HepG2 (cell line): Measurements from ENCODE around the gene SEL1L2. TPM values are rescaled to one million over a fixed set of nuclear protein-coding genes. Genes with fewer than 3 reads are reported as not detected.

Source experiments
- CTCF ChIP-seq: sonication (generic); formaldehyde crosslinking; IDR thresholded peaks from 2 replicates; pipeline ENCODE4 v1.5.0; 2020; ENCODE audit warnings: mild to moderate bottlenecking, missing genetic modification reagents, moderate library complexity
- GATAD2A ChIP-seq: IDR thresholded peaks from 2 replicates; pipeline ENCODE4 v1.6.1; 2016
- KLF6 ChIP-seq: IDR thresholded peaks from 2 replicates; pipeline ENCODE4 v1.8.0; 2016; ENCODE audit warnings: missing biosample characterization, missing genetic modification reagents
- LCORL ChIP-seq, 2 experiments: fragments of 450-650 bp in 1 of 2; sonication (generic) in 1 of 2; formaldehyde crosslinking in 1 of 2; IDR thresholded peaks; 2 replicates each; pipeline versions ENCODE4 v1.5.0 to v1.6.1; 2017 to 2020; ENCODE audit warnings: antibody characterized with exemption in 1 of 2, missing genetic modification reagents in 1 of 2
- MAFG ChIP-seq: sonication (generic); formaldehyde crosslinking; IDR thresholded peaks from 2 replicates; pipeline ENCODE4 v1.5.1; 2020; ENCODE audit warnings: mild to moderate bottlenecking, missing genetic modification reagents
- NFKBIZ ChIP-seq: IDR thresholded peaks from 2 replicates; pipeline ENCODE4 v1.6.1; 2018; ENCODE audit warnings: missing genetic modification reagents, missing compliant biosample characterization
- NR2F1 ChIP-seq, 2 experiments: fragments of 450-650 bp in 1 of 2; formaldehyde crosslinking in 1 of 2; IDR thresholded peaks; 2 replicates each; pipeline versions ENCODE4 v1.5.0 to v1.6.1; 2016 to 2020; ENCODE audit warnings: mild to moderate bottlenecking in 1 of 2, missing compliant biosample characterization in 1 of 2, missing genetic modification reagents in 1 of 2, moderate library complexity in 1 of 2
- ONECUT2 ChIP-seq: sonication (generic); formaldehyde crosslinking; IDR thresholded peaks from 2 replicates; pipeline ENCODE4 v1.4.0; 2020; ENCODE audit warnings: missing genetic modification reagents
- PTBP1 ChIP-seq: fragments of 200-400 bp; formaldehyde crosslinking; IDR thresholded peaks from 2 replicates; pipeline ENCODE4 v1.6.1; 2018; ENCODE audit warnings: low read length, low read depth; ENCODE audit not compliant: poor library complexity, severe bottlenecking
- RAD21 ChIP-seq: fragments of 450-650 bp; formaldehyde crosslinking; IDR thresholded peaks from 2 replicates; pipeline ENCODE4 v1.5.0; 2020; ENCODE audit warnings: mild to moderate bottlenecking
- RXRA ChIP-seq: sonication (generic); formaldehyde crosslinking; IDR thresholded peaks from 2 replicates; pipeline ENCODE4 v1.5.1; 2020; ENCODE audit warnings: missing genetic modification reagents
- SMAD1 ChIP-seq: sonication (generic); formaldehyde crosslinking; IDR thresholded peaks from 2 replicates; pipeline ENCODE4 v1.4.0; 2020; ENCODE audit warnings: missing genetic modification reagents, low read depth, mild to moderate bottlenecking, borderline replicate concordance
- STAG1 ChIP-seq: sonication (generic); formaldehyde crosslinking; IDR thresholded peaks from 2 replicates; pipeline ENCODE4 v1.4.0; 2020; ENCODE audit warnings: missing genetic modification reagents
- ZMYM3 ChIP-seq: sonication (generic); formaldehyde crosslinking; IDR thresholded peaks from 2 replicates; pipeline ENCODE4 v1.5.1; 2020; ENCODE audit warnings: mild to moderate bottlenecking, missing genetic modification reagents
- ZNF33A ChIP-seq: sonication (generic); formaldehyde crosslinking; IDR thresholded peaks from 2 replicates; pipeline ENCODE4 v1.5.1; 2020; ENCODE audit warnings: missing genetic modification reagents, mild to moderate bottlenecking, moderate library complexity, borderline replicate concordance
- ZNF343 ChIP-seq: sonication (generic); formaldehyde crosslinking; IDR thresholded peaks from 2 replicates; pipeline ENCODE4 v1.4.0; 2020; ENCODE audit warnings: mild to moderate bottlenecking, missing genetic modification reagents
- ZNF501 ChIP-seq: sonication (generic); formaldehyde crosslinking; IDR thresholded peaks from 2 replicates; pipeline ENCODE4 v1.5.1; 2020; ENCODE audit warnings: mild to moderate bottlenecking, moderate library complexity, missing genetic modification reagents
- ZNF687 ChIP-seq: sonication (generic); formaldehyde crosslinking; IDR thresholded peaks from 2 replicates; pipeline ENCODE4 v1.5.1; 2020; ENCODE audit warnings: mild to moderate bottlenecking, missing genetic modification reagents, moderate library complexity
- polyA plus RNA-seq, 8 experiments: library from polyadenylated mRNA; depleted of rRNA in 3 of 8; stranded (reverse) in 7 of 8; unstranded in 1 of 8; fragments of >200 nt; fragmentation: Illumina TruSeq in 4 of 8; extraction: Trizol in 4 of 8; gene quantifications; 2 replicates each; pipeline versions ENCODE4 v1.2.1 to v1.2.3, GENCODE V29; 2011 to 2016; ENCODE audit warnings: low read depth in 4 of 8, missing spikeins in 1 of 8, mixed read lengths in 1 of 8; ENCODE audit not compliant: insufficient read depth in 1 of 8
- total RNA-seq, 5 experiments: library from RNA; depleted of rRNA; stranded (reverse); fragments of >200 nt; fragmentation: Illumina TruSeq; extraction: Trizol; gene quantifications; 2 replicates each; pipeline ENCODE4 v1.2.3, GENCODE V29; 2016; ENCODE audit warnings: low read depth in 1 of 5
- TF ChIP-seq, protein P1 (sequence below): sonication (generic); formaldehyde crosslinking; IDR thresholded peaks from 2 replicates; pipeline ENCODE4 v1.4.0; 2020; ENCODE audit warnings: mild to moderate bottlenecking, missing genetic modification reagents

Gene SEL1L2
- total and polyA plus RNA-seq, 2 of the 13 experiments (the other 11 are each of a cell fraction or from before 2014, with no cell fraction given), result not detected

DNA sequence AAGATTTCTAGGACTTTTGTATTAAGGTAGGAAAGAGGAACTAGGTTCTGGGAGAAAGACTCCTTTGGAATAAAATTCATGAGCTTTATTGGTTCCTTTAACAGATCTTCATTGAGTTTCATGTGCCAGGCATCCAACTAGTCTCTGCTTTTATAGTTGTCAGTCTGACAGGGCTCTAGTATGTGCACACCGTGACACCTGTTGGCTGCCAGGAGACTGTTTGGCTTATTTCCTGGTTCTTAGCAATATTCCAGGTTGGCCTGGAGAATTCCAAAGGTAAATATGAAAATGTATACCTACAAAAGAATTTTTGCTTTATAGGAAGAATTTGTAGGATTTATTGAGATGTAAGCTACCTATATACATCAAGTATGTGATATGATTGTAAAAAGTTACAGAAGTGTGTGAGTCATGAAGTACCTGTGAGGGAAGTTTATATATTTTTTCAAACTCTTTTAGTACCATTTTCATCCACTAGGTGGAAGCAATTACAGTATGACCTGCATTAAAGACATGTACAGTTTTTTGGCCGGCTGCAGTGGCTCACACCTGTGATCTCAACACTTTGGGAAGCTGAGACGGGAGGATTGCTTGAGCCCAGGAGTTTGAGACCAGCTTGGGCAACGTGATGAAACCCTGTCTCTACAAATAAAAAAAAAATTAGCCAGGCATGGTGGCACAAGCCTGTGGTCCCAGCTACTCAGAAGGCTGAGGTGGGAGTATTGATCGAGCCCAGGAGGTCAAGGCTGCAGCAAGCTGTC, 170.3 kb downstream of the SEL1L2 start (continued):
- TF ChIP-seq ZNF501 (CRISPR knock-in tag) (0 out of 2 replicates have a peak, but pooled peaks have one; percentile 12), PTBP1 (no peak), RXRA (CRISPR knock-in tag) (no peak), RAD21 (CRISPR knock-in tag) (peak; percentile 35; the same call in 1 of the 2 replicates), GATAD2A (CRISPR knock-in tag) (0 out of 2 replicates have a peak, but pooled peaks have one; percentile 18), CTCF (peak; percentile 71), ZNF33A (CRISPR knock-in tag) (peak; percentile 88; the same call in 1 of the 2 replicates), NR2F1 (CRISPR knock-in tag; IDR thresholded peaks at IDR 0.05) (0 out of 4 replicates have a peak, but pooled peaks of 1 of the 2 experiments have one; percentile 34), SMAD1 (CRISPR knock-in tag) (no peak), ONECUT2 (peak; percentile 47; the same call in 1 of the 2 replicates), ZNF687 (no peak), NFKBIZ (CRISPR knock-in tag) (no peak), ZMYM3 (CRISPR knock-in tag) (no peak), ZNF343 (CRISPR knock-in tag) (no peak), KLF6 (CRISPR knock-in tag) (no peak), LCORL (IDR thresholded peaks at IDR 0.05) (no peak), LCORL (CRISPR knock-in tag; IDR thresholded peaks at IDR 0.05) (0 out of 2 replicates have a peak, but pooled peaks have one; percentile 38), MAFG (no peak), STAG1 (CRISPR knock-in tag) (peak; percentile 42)
- TF ChIP-seq, protein P1, sequence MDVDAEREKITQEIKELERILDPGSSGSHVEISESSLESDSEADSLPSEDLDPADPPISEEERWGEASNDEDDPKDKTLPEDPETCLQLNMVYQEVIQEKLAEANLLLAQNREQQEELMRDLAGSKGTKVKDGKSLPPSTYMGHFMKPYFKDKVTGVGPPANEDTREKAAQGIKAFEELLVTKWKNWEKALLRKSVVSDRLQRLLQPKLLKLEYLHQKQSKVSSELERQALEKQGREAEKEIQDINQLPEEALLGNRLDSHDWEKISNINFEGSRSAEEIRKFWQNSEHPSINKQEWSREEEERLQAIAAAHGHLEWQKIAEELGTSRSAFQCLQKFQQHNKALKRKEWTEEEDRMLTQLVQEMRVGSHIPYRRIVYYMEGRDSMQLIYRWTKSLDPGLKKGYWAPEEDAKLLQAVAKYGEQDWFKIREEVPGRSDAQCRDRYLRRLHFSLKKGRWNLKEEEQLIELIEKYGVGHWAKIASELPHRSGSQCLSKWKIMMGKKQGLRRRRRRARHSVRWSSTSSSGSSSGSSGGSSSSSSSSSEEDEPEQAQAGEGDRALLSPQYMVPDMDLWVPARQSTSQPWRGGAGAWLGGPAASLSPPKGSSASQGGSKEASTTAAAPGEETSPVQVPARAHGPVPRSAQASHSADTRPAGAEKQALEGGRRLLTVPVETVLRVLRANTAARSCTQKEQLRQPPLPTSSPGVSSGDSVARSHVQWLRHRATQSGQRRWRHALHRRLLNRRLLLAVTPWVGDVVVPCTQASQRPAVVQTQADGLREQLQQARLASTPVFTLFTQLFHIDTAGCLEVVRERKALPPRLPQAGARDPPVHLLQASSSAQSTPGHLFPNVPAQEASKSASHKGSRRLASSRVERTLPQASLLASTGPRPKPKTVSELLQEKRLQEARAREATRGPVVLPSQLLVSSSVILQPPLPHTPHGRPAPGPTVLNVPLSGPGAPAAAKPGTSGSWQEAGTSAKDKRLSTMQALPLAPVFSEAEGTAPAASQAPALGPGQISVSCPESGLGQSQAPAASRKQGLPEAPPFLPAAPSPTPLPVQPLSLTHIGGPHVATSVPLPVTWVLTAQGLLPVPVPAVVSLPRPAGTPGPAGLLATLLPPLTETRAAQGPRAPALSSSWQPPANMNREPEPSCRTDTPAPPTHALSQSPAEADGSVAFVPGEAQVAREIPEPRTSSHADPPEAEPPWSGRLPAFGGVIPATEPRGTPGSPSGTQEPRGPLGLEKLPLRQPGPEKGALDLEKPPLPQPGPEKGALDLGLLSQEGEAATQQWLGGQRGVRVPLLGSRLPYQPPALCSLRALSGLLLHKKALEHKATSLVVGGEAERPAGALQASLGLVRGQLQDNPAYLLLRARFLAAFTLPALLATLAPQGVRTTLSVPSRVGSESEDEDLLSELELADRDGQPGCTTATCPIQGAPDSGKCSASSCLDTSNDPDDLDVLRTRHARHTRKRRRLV, result no peak
